K562 (cell line): ENCODE results near the gene SLK. TPM values are rescaled to one million over a fixed set of nuclear protein-coding genes. Genes with fewer than 3 reads are reported as not detected.

Experiments
- ATAC-seq: fragments of 200-7000 bp; cut with Tn5 transposase; 3 replicates; pipeline ENCODE4 v1.9.1; 2020; ENCODE audit warnings: moderate library complexity
- BruUV-seq: library from RNA; stranded (reverse); fragments of 400-500 nt; replicated peaks from 2 replicates; lab custom pipeline; 2021; lab: Mats Ljungman, UMichigan
- CTCF ChIA-PET: fragments of 300-600 bp; formaldehyde crosslinking; extraction: SDS; loops from one replicate; lab custom pipeline; 2021; ENCODE audit warnings: low intra/inter-chr PET ratio; lab: Yijun Ruan, JAX
- POLR2A ChIA-PET: fragments of 300-600, 350-650 bp; sonication (Branson Sonifier 250); formaldehyde crosslinking; extraction: SDS; loops from one replicate; lab custom pipeline; 2021; ENCODE audit warnings: antibody characterized with exemption, inconsistent platforms; lab: Yijun Ruan, JAX
- DNase-seq, 4 experiments: peaks; one replicate each; pipeline versions ENCODE4 v3.0.0 to v3.0.0-alpha.2; 2011 to 2018; ENCODE audit warnings: low spot score in 3 of 4, mixed read lengths in 3 of 4; ENCODE audit errors: extremely low read depth in 1 of 4
- FAIRE-seq: peaks from 2 replicates; lab custom pipeline; 2011; peaks lifted over from hg19 to GRCh38; lab: Jason Lieb, UNC
- H2AFZ ChIP-seq: 2 replicates; pipeline ENCODE4 v1.6.0; 2011; ENCODE audit warnings: low read depth, low read length, control low read depth, inconsistent platforms
- H3K27ac ChIP-seq: fragments of 200-600 bp; 3 replicates; pipeline ENCODE4 v1.8.0; 2011; ENCODE audit warnings: low read depth, mild to moderate bottlenecking, control low read depth, inconsistent platforms, low read length, moderate library complexity, mixed read lengths; ENCODE audit errors: extremely low read depth
- H3K27me3 ChIP-seq, 2 experiments: fragments of 300-600 bp in 1 of 2; 2 replicates in 1 of 2; 3 replicates in 1 of 2; pipeline versions ENCODE4 v1.6.0 to v1.8.0; 2011; ENCODE audit warnings: inconsistent platforms in 2 of 2, low read length in 2 of 2, mild to moderate bottlenecking in 1 of 2, mixed read lengths in 1 of 2, moderate library complexity in 1 of 2; ENCODE audit not compliant: control insufficient read depth in 2 of 2, insufficient read depth in 2 of 2
- H3K36me3 ChIP-seq: fragments of 300-600 bp; 3 replicates; pipeline ENCODE4 v1.8.0; 2011; ENCODE audit warnings: mild to moderate bottlenecking, low read length, inconsistent platforms; ENCODE audit not compliant: control insufficient read depth, insufficient read depth
- H3K4me1 ChIP-seq, 2 experiments: fragments of 200-600 bp in 1 of 2; replicated peaks in 1 of 2; 2 replicates in 1 of 2; 3 replicates in 1 of 2; pipeline versions ENCODE4 v1.5.1 to v1.8.0; 2011; ENCODE audit warnings: inconsistent platforms in 2 of 2, low read length in 2 of 2, mild to moderate bottlenecking in 1 of 2, mixed read lengths in 1 of 2, moderate library complexity in 1 of 2; ENCODE audit not compliant: control insufficient read depth in 2 of 2, insufficient read depth in 2 of 2
- H3K4me2 ChIP-seq: 2 replicates; pipeline ENCODE4 v1.6.1; 2011; ENCODE audit warnings: low read length, control low read depth, inconsistent platforms, mixed read lengths; ENCODE audit not compliant: insufficient read depth
- H3K4me3 ChIP-seq: fragments of 200-600 bp; sonication (generic), shearing (Covaris generic); 2 replicates; pipeline ENCODE4 v1.5.1; 2016; ENCODE audit warnings: control low read depth, inconsistent platforms
- H3K79me2 ChIP-seq: fragments of 200-600 bp; 3 replicates; pipeline ENCODE4 v1.8.0; 2011; ENCODE audit warnings: low read length, inconsistent platforms; ENCODE audit not compliant: control insufficient read depth, insufficient read depth
- H3K9ac ChIP-seq, 2 experiments: 2 replicates each; pipeline versions ENCODE4 v1.6.0 to v1.6.1; 2011; ENCODE audit warnings: low read depth in 2 of 2, low read length in 2 of 2, control low read depth in 1 of 2, inconsistent platforms in 1 of 2, mild to moderate bottlenecking in 1 of 2, mixed read lengths in 1 of 2; ENCODE audit not compliant: insufficient read depth in 1 of 2
- H3K9me1 ChIP-seq: one replicate; pipeline ENCODE4 v1.6.0; 2011; ENCODE audit warnings: inconsistent platforms, mild to moderate bottlenecking, low read length, moderate library complexity; ENCODE audit not compliant: control insufficient read depth, insufficient read depth
- H3K9me3 ChIP-seq: replicated peaks from 2 replicates; pipeline ENCODE4 v1.5.1; 2011; ENCODE audit warnings: low read depth, low read length, inconsistent platforms; ENCODE audit not compliant: control insufficient read depth, insufficient read depth
- H4K20me1 ChIP-seq: replicated peaks from 2 replicates; pipeline ENCODE4 v1.6.1; 2011; ENCODE audit warnings: low read length, inconsistent platforms, mixed read lengths; ENCODE audit not compliant: control insufficient read depth, insufficient read depth
- NFXL1 ChIP-seq: fragments of 450-650 bp; formaldehyde crosslinking; IDR thresholded peaks from 2 replicates; pipeline ENCODE4 v1.4.0; 2021; ENCODE audit warnings: mild to moderate bottlenecking
- ZNF584 ChIP-seq: fragments of 200-800 bp; sonication (Bioruptor generic); IDR thresholded peaks from 2 replicates; pipeline ENCODE4 v1.6.1; 2016; ENCODE audit warnings: low read depth, mild to moderate bottlenecking, missing genetic modification characterization, missing compliant biosample characterization
- ZNF655 ChIP-seq: fragments of 250-450 bp; sonication (Bioruptor Pico); IDR thresholded peaks from 2 replicates; pipeline ENCODE4 v1.5.0; 2021
- WGBS: fragments of 100-300 bp; shearing (Covaris generic); methylation state at CpG from one replicate; pipeline ENCODE4 v1.1.6; 2016; ENCODE audit warnings: low coverage, mixed read lengths; ENCODE audit not compliant: insufficient coverage; ENCODE audit errors: missing lambda C conversion rate; 5-methylcytosine and 5-hydroxymethylcytosine counted together
- in situ Hi-C: fragments of 300-500 bp; cut with MboI; formaldehyde crosslinking; loops from 4 replicates; pipeline ENCODE4 v1.15.0; 2018; ENCODE audit warnings: inconsistent platforms, mixed read lengths
- intact Hi-C: fragments of 100-400 bp; cut with micrococcal nuclease; formaldehyde crosslinking; loops from 2 replicates; pipeline ENCODE4 v1.14.2; 2022
- polyA plus RNA-seq, 8 experiments: library from polyadenylated mRNA; depleted of rRNA in 4 of 8; stranded (reverse) in 5 of 8; unstranded in 3 of 8; fragments of >200 nt; fragmentation: Nextera tagmentation in 2 of 8; fragmentation: Illumina TruSeq in 1 of 8; extraction: Ambion mirVana in 2 of 8; extraction: Trizol in 1 of 8; gene quantifications; 2 replicates each; pipeline versions ENCODE4 v1.2.1 to v1.2.3, GENCODE V29; 2011 to 2014; ENCODE audit warnings: inconsistent platforms in 1 of 8, missing spikeins in 1 of 8
- total RNA-seq, 7 experiments: library from RNA; depleted of rRNA in 6 of 7; stranded (reverse); fragments of >200 nt in 6 of 7; fragmentation: Illumina TruSeq in 2 of 7; extraction: Trizol in 2 of 7; gene quantifications; 2 replicates each; pipeline versions ENCODE4 v1.2.1 to v1.2.3, GENCODE V29; 2011 to 2021; ENCODE audit warnings: low replicate concordance in 1 of 7

SLK gene
- total and polyA plus RNA-seq, 9 of the 15 experiments (the other 6 are each of a cell fraction or from before 2014, with no cell fraction given), result 8.2 to 40.0 (median 23.4) TPM

DNA sequence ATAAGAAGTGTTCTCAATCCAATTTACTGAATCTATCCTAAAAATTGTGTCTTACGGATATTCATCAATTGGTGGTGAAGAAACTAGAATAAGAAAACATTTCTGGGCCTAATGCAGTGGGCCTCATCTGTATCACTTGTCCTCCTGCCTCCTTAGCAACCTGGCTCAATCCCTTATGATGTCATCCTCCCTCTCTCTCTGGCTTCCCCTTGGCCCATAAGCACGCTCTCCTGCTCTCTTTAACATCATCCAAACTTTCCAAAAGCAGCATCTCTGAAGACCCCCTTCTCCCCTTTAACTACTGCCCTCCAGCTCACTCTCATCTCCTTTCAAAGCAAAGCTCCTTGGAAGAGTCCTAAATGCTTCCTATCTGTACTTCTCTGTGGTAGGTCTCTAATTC lies 44.3 kb upstream of the SLK start (continued):
- no peak for TF ChIP-seq ZNF584 (CRISPR knock-in tag)
- TF ChIP-seq, all 486 proteins: peak for 0

DNA sequence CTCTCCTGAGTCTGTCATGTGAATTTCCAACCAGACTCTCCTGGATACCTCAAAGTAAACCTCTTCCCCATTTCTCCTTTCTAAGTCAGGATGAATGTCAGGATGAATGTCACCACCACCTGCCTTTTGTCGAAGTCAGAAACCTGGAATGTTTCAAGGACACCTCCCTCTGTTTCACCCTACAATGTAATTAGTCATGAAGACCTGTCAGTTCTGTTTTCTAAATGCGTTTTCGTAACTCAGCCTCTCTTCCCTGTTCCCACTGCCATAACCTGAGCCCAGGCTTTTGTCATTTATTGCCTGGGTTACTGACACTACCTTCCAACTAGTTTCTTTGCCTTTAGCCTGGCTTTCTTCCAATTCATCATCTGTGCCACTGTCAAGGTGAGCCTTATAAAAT lies 43.4 kb upstream of the SLK start:
- no TSS peak for BruUV-seq
- H3K4me2 ChIP-seq, result no peak overlapping the region
- POLR2A ChIA-PET, result no interaction called here

More for the DNA sequence above, 43.4 kb upstream of the SLK start:
- intact Hi-C loops, result no loop called here
- Histone ChIP-seq H3K4me3 (no peak overlapping the region), H3K27me3 (no peaks in the 10 kb centered on the region), H3K4me1 (peaks cover 0 to 8% of the 10 kb centered on the region in 2 experiments; a peak in 4 of 5 replicates), H3K79me2 (no peaks in the 10 kb centered on the region)
- CTCF ChIA-PET, result no interaction called here
- TF ChIP-seq ZNF655 (CRISPR knock-in tag) (no peak), NFXL1 (CRISPR knock-in tag) (no peak)
- TF ChIP-seq, all 486 proteins: peak for 0
- in situ Hi-C loops, result no loop called here
- H3K36me3 ChIP-seq, result no peaks in the 10 kb centered on the region
- no peaks in the 10 kb centered on the region for H3K9me3 ChIP-seq
- ATAC-seq, result no peak
- no peak for DNase-seq
- H3K9me1 ChIP-seq, result no peaks in the 10 kb centered on the region
- no peaks in the 10 kb centered on the region for H4K20me1 ChIP-seq
- no peak for FAIRE-seq
- no peak overlapping the region for H3K9ac ChIP-seq
- 17% methylated on average over 3 of the region's 3 CpGs for WGBS
- H3K27ac ChIP-seq, result no peak overlapping the region
- H2AFZ ChIP-seq, result 0 out of 2 replicates have a peak overlapping the region, but pooled peaks have one; percentile 20
